Neural crest cell (in vitro differentiated cells): Measurements from ENCODE around the gene SAFB. TPM values are rescaled to one million over a fixed set of nuclear protein-coding genes. Genes with fewer than 3 reads are reported as not detected.

ENCODE experiments used
- DNase-seq: peaks from one replicate; pipeline ENCODE4 v3.0.0; 2021; ENCODE audit warnings: low read depth, mixed read lengths, low spot score
- H3K27ac Mint-ChIP-seq: one replicate; pipeline ENCODE4 v1.8.0; 2021; ENCODE audit warnings: mild to moderate bottlenecking, mixed read lengths; ENCODE audit not compliant: unreplicated experiment
- H3K27me3 Mint-ChIP-seq: 2 replicates; pipeline ENCODE4 v1.8.0; 2021; ENCODE audit warnings: low read depth, mild to moderate bottlenecking, mixed read lengths
- H3K36me3 Mint-ChIP-seq: 2 replicates; pipeline ENCODE4 v1.8.0; 2021; ENCODE audit warnings: low read depth, mild to moderate bottlenecking, mixed read lengths
- H3K4me1 Mint-ChIP-seq: 2 replicates; pipeline ENCODE4 v1.8.0; 2021; ENCODE audit warnings: mixed read lengths
- H3K4me3 Mint-ChIP-seq: one replicate; pipeline ENCODE4 v1.8.0; 2021; ENCODE audit warnings: mild to moderate bottlenecking, mixed read lengths
- H3K9me3 Mint-ChIP-seq: 2 replicates; pipeline ENCODE4 v1.8.0; 2021; ENCODE audit warnings: mixed read lengths
- total RNA-seq: library from RNA; stranded (reverse); gene quantifications from 2 replicates; pipeline ENCODE4 v1.2.1, GENCODE V29; 2021
- TF ChIP-seq, protein P1 (sequence below): fragments of 200-600 bp; sonication (generic); conservative IDR thresholded peaks from 2 replicates; pipeline ENCODE4 v1.5.0; 2021; ENCODE audit warnings: antibody characterized with exemption, mild to moderate bottlenecking

The SAFB gene
- total RNA-seq, 1 donor from 2014 or later = 176 TPM

- H3K27me3 Mint-ChIP-seq = no peaks in the 10 kb centered on the region
- no peaks in the 10 kb centered on the region for H3K9me3 Mint-ChIP-seq
- H3K27ac Mint-ChIP-seq = no peak overlapping the region
- no peak overlapping the region for H3K4me3 Mint-ChIP-seq
- no peak for DNase-seq
- no peaks in the 10 kb centered on the region for H3K4me1 Mint-ChIP-seq
- TF ChIP-seq, protein P1, sequence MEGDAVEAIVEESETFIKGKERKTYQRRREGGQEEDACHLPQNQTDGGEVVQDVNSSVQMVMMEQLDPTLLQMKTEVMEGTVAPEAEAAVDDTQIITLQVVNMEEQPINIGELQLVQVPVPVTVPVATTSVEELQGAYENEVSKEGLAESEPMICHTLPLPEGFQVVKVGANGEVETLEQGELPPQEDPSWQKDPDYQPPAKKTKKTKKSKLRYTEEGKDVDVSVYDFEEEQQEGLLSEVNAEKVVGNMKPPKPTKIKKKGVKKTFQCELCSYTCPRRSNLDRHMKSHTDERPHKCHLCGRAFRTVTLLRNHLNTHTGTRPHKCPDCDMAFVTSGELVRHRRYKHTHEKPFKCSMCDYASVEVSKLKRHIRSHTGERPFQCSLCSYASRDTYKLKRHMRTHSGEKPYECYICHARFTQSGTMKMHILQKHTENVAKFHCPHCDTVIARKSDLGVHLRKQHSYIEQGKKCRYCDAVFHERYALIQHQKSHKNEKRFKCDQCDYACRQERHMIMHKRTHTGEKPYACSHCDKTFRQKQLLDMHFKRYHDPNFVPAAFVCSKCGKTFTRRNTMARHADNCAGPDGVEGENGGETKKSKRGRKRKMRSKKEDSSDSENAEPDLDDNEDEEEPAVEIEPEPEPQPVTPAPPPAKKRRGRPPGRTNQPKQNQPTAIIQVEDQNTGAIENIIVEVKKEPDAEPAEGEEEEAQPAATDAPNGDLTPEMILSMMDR = no peak
- H3K36me3 Mint-ChIP-seq = peaks cover 31% of the 10 kb centered on the region
These were observed 41.0 kb downstream of the SAFB start for GRCh38 chr19:5663904-5664303.

- Mint-ChIP-seq H3K4me1 (no peaks in the 10 kb centered on the region), H3K27me3 (no peaks in the 10 kb centered on the region), H3K9me3 (no peaks in the 10 kb centered on the region), H3K36me3 (peaks cover 31% of the 10 kb centered on the region), H3K4me3 (no peak overlapping the region), H3K27ac (no peak overlapping the region)
- TF ChIP-seq, protein P1 = no peak
- no peak for DNase-seq
These were observed 41.6 kb downstream of the SAFB start for GRCh38 chr19:5664515-5664914.

GRCh38 chr19:5665781-5666513 lies 43.1 kb downstream of the SAFB start:
- H3K27ac Mint-ChIP-seq = no peak overlapping the region

DNA sequence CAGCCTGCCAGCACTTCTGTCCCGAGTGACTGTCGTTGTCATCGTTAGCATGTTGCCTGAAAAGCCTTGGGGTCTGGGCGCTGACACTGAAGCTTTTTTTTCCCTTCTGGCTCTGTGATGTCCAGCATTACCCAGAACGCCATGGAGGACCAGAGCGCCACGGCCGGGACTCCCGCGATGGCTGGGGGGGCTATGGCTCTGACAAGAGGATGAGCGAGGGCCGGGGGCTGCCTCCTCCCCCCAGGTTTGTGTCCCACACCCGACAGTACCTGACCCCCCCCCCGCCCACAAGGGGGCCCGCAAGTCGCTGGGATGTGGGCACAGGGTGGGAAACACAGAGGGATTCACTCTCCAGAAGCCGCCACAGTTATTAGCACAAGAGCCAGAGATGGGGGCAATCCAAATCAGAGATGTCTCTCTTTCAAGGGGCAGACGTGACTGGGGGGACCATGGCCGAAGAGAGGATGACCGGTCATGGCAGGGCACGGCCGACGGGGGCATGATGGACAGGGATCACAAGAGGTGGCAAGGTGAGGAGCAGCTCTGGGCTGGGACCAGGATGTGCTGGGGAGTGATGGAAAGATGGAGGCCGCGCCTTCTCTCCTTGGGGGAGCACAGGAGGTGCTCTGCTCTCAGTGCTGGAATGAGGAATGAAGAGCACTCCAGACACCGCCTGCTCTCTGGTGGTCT lies 44.2 kb downstream of the SAFB start:
- Mint-ChIP-seq H3K4me3 (no peak overlapping the region), H3K27ac (peak overlapping the region; percentile 35), H3K36me3 (peaks cover 25% of the 10 kb centered on the region), H3K27me3 (no peaks in the 10 kb centered on the region), H3K4me1 (no peaks in the 10 kb centered on the region), H3K9me3 (no peaks in the 10 kb centered on the region)
- TF ChIP-seq, protein P1 = no peak
- no peak for DNase-seq

More at GRCh38 chr19:5665781-5666513, 43.1 kb downstream of the SAFB start:
- peaks cover 27% of the 10 kb centered on the region for H3K36me3 Mint-ChIP-seq
- no peaks in the 10 kb centered on the region for H3K27me3 Mint-ChIP-seq
- DNase-seq = no peak
- no peaks in the 10 kb centered on the region for H3K4me1 Mint-ChIP-seq
- H3K4me3 Mint-ChIP-seq = peak overlapping the region; percentile 31
- TF ChIP-seq, protein P1 = no peak
- no peaks in the 10 kb centered on the region for H3K9me3 Mint-ChIP-seq

- Mint-ChIP-seq H3K27ac (no peak overlapping the region), H3K27me3 (no peaks in the 10 kb centered on the region), H3K9me3 (no peaks in the 10 kb centered on the region), H3K4me3 (no peak overlapping the region), H3K36me3 (peaks cover 26% of the 10 kb centered on the region), H3K4me1 (no peaks in the 10 kb centered on the region)
- no peak for DNase-seq
- TF ChIP-seq, protein P1 = no peak
These were observed 44.9 kb downstream of the SAFB start for GRCh38 chr19:5667751-5668271.
